ENCODE data around the gene IGFL2. TPM values are rescaled to one million over a fixed set of nuclear protein-coding genes. Genes with fewer than 3 reads are reported as not detected.
"Not testable (repeated sequence)": the region's sequence is repeated elsewhere in the genome, so short reads cannot be mapped to it uniquely, and the experiment has no call there.

IGFL2 gene
- polyA plus RNA-seq, 3 donors = not detected

GRCh38 chr19:46182476-46182875 lies 34.4 kb downstream of the IGFL2 start:
- 93% methylated on average over 8 of the region's 8 CpGs for WGBS (ENCODE audit: insufficient coverage)
- Mint-ChIP-seq H3K27me3 (ENCODE audit: low read depth in 3 of 3) (peaks cover 8 to 22% (median 19%) of the 10 kb centered on the region in 3 donors), H3K9me3 (peaks cover 0 to 3% (median 0%) of the 10 kb centered on the region in 7 donors), H3K4me1 (peaks cover 26% of the 10 kb centered on the region), H3K27ac (peak overlapping the region in 4 of 7 donors; percentile 15 to 37 (median 28)), H3K4me3 (peak overlapping the region in 1 of 2 donors; percentile 57), H3K36me3 (no peaks in the 10 kb centered on the region)
- Histone ChIP-seq H3K9me3 (replicated peaks in 1 of 2; ENCODE audit: control insufficient read depth in 1 of 2, insufficient read depth in 1 of 2, low read length in 2 of 2) (no peaks in the 10 kb centered on the region), H3K27ac (ENCODE audit: low read depth in 1 of 2, low read length in 2 of 2) (no peak overlapping the region), H3K36me3 (replicated peaks in 1 of 2; ENCODE audit: control insufficient read depth in 1 of 2, insufficient read depth in 2 of 2, low read length in 2 of 2) (no peaks in the 10 kb centered on the region), H3K27me3 (ENCODE audit: control insufficient read depth in 2 of 2, insufficient read depth in 2 of 2, low read length in 2 of 2) (peaks cover 0 to 4% of the 10 kb centered on the region in 2 donors), H3K4me2 (replicated peaks; ENCODE audit: extremely low read depth, low read length, poor library complexity, severe bottlenecking) (no peak overlapping the region), H2AFZ (ENCODE audit: insufficient read depth, low read depth, low read length, poor library complexity, severe bottlenecking) (no peak overlapping the region), H3K9ac (ENCODE audit: insufficient read depth, low read length, poor library complexity, severe bottlenecking) (no peak overlapping the region), H3K4me1 (ENCODE audit: control insufficient read depth in 1 of 2, insufficient read depth in 2 of 2, low read length in 2 of 2) (peaks cover 20 to 22% of the 10 kb centered on the region in 2 donors), H3K79me2 (ENCODE audit: insufficient read depth, low read length) (no peaks in the 10 kb centered on the region), H3K4me3 (replicated peaks in 1 of 3; ENCODE audit: low read depth in 2 of 3, low read length in 3 of 3) (no peak overlapping the region), H4K20me1 (ENCODE audit: insufficient read depth, low read length) (no peaks in the 10 kb centered on the region)
- no peak for DNase-seq
- TF ChIP-seq CTCF (IDR thresholded peaks at IDR 0.05) = no peak
- intact Hi-C loops (cut with micrococcal nuclease) = loop anchor here in 1 of 2 donors (10.0 kb wide), 1 partner anchor 108 kb away; no protein-coding TSS in a partner anchor

- H3K4me3 ChIP-seq (replicated peaks in 1 of 3; ENCODE audit: low read depth in 2 of 3, low read length in 3 of 3); H3K27me3 ChIP-seq (ENCODE audit: control insufficient read depth in 2 of 2, insufficient read depth in 2 of 2, low read length in 2 of 2); H3K79me2 ChIP-seq (ENCODE audit: insufficient read depth, low read length); H3K9me3 ChIP-seq (replicated peaks in 1 of 2; ENCODE audit: control insufficient read depth in 1 of 2, insufficient read depth in 1 of 2, low read length in 2 of 2); H2AFZ ChIP-seq (ENCODE audit: insufficient read depth, low read depth, low read length, poor library complexity, severe bottlenecking); H3K36me3 Mint-ChIP-seq; H3K4me2 ChIP-seq (replicated peaks; ENCODE audit: extremely low read depth, low read length, poor library complexity, severe bottlenecking); H4K20me1 ChIP-seq (ENCODE audit: insufficient read depth, low read length); H3K9ac ChIP-seq (ENCODE audit: insufficient read depth, low read length, poor library complexity, severe bottlenecking); H3K36me3 ChIP-seq (replicated peaks in 1 of 2; ENCODE audit: control insufficient read depth in 1 of 2, insufficient read depth in 2 of 2, low read length in 2 of 2); H3K9me3 Mint-ChIP-seq: not testable (repeated sequence)
- peaks cover 20 to 22% of the 10 kb centered on the region in 2 donors for H3K4me1 ChIP-seq (ENCODE audit: control insufficient read depth in 1 of 2, insufficient read depth in 2 of 2, low read length in 2 of 2)
- Mint-ChIP-seq H3K4me3 (peak overlapping the region in 1 of 2 donors; percentile 67), H3K27ac (peak overlapping the region; percentile 81 to 93 (median 84)), H3K27me3 (ENCODE audit: low read depth in 3 of 3) (peaks cover 18 to 25% (median 20%) of the 10 kb centered on the region in 3 donors), H3K4me1 (peaks cover 26% of the 10 kb centered on the region)
- peak overlapping the region; percentile 27 to 69 for H3K27ac ChIP-seq (ENCODE audit: low read depth in 1 of 2, low read length in 2 of 2)
- no CpG with 5 or more reads among the region's 6 CpGs for WGBS (ENCODE audit: insufficient coverage)
- peak; percentile 33 to 63 (median 48) for DNase-seq
- intact Hi-C loops (cut with micrococcal nuclease) = loop anchor here in 1 of 2 donors (10.0 kb wide), 1 partner anchor 110 kb away; no protein-coding TSS in a partner anchor
These were observed 37.0 kb downstream of the IGFL2 start for GRCh38 chr19:46184775-46185710.

All from CD14-positive monocyte (primary cell).